ENCODE data around the gene METTL25. TPM values are rescaled to one million over a fixed set of nuclear protein-coding genes. Genes with fewer than 3 reads are reported as not detected.

The METTL25 gene
- total RNA-seq, 1 experiment from 2014 or later, result 11.6 TPM

DNA sequence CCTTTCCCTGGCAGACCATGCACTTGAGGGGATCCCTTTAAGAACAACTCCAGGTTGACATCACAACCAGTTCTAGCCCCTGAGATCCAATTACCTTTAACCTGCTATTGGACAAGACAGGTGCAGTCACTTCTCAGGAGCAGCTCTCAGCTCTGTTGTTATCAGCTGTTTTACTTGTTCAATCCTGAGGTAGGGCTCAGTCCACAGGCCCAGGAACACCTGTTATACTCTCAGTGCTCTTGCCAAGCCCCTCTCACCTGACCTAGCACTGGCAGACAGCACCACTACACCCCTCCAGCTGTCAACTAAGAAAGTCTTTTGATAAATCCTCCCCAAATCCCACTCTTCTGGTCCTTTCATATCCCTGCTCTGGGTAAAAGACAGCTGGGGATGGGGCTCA, 164.4 kb downstream of the METTL25 start:
- H3T11ph ChIP-seq (ENCODE audit: low read length), result no peak overlapping the region
- no peak overlapping the region for H3K56ac ChIP-seq (ENCODE audit: insufficient read length, low read depth, low read length)
- H3K27ac ChIP-seq (ENCODE audit: insufficient read length, low read depth, low read length), result no peak overlapping the region
- H3K14ac ChIP-seq (ENCODE audit: insufficient read depth, low read length), result no peak overlapping the region
- no peak overlapping the region for H2AK5ac ChIP-seq (ENCODE audit: insufficient read length, low read length)
- H4K8ac ChIP-seq (replicated peaks; ENCODE audit: insufficient read length, low read depth, low read length), result no peak overlapping the region
- no peak overlapping the region for H3K18ac ChIP-seq (ENCODE audit: insufficient read length, low read depth, low read length)
- H2AFZ ChIP-seq (ENCODE audit: low read length), result no peak overlapping the region
- no peak overlapping the region for H2BK120ac ChIP-seq (ENCODE audit: low read depth, low read length, poor library complexity, severe bottlenecking)
- no peaks in the 10 kb centered on the region for H3K23me2 ChIP-seq (ENCODE audit: insufficient read length, low read depth, low read length, poor library complexity, severe bottlenecking)
- no peak overlapping the region for H3K4ac ChIP-seq (ENCODE audit: low read depth, low read length)
- H3K79me1 ChIP-seq (ENCODE audit: insufficient read depth, low read depth, low read length, poor library complexity, severe bottlenecking), result no peaks in the 10 kb centered on the region
- H4K20me1 ChIP-seq (ENCODE audit: control insufficient read depth, insufficient read depth, insufficient read length), result no peaks in the 10 kb centered on the region
- H4K5ac ChIP-seq (ENCODE audit: insufficient read length, low read depth, low read length), result no peak overlapping the region
- no peaks in the 10 kb centered on the region; the same call in 1 of the 2 replicates for H3K79me2 ChIP-seq (ENCODE audit: insufficient read depth, low read length)
- H3K9me3 ChIP-seq (ENCODE audit: control insufficient read depth, low read depth, low read length), result no peaks in the 10 kb centered on the region
- no peak overlapping the region for H3K27ac Mint-ChIP-seq
- no peak for DNase-seq
- no peak overlapping the region for H4K91ac ChIP-seq (ENCODE audit: insufficient read length, low read depth, low read length)
- no peak overlapping the region for H3K9ac ChIP-seq (ENCODE audit: extremely low read depth, insufficient read length, low read length)
- H3K9me3 Mint-ChIP-seq, result no peaks in the 10 kb centered on the region; a peak in 1 of 5 replicates
- no peaks in the 10 kb centered on the region for H3K27me3 ChIP-seq (ENCODE audit: insufficient read depth, low read length)
- H2BK5ac ChIP-seq (ENCODE audit: insufficient read length, low read length), result no peak overlapping the region
- H3K36me3 Mint-ChIP-seq (ENCODE audit: insufficient read depth in 1 of 3, low read depth in 3 of 3), result no peaks in the 10 kb centered on the region
- no peak overlapping the region for H3K23ac ChIP-seq (ENCODE audit: insufficient read length, low read depth, low read length)
- H2BK20ac ChIP-seq (ENCODE audit: low read depth, low read length, poor library complexity, severe bottlenecking), result no peak overlapping the region
- TF ChIP-seq, protein P1, sequence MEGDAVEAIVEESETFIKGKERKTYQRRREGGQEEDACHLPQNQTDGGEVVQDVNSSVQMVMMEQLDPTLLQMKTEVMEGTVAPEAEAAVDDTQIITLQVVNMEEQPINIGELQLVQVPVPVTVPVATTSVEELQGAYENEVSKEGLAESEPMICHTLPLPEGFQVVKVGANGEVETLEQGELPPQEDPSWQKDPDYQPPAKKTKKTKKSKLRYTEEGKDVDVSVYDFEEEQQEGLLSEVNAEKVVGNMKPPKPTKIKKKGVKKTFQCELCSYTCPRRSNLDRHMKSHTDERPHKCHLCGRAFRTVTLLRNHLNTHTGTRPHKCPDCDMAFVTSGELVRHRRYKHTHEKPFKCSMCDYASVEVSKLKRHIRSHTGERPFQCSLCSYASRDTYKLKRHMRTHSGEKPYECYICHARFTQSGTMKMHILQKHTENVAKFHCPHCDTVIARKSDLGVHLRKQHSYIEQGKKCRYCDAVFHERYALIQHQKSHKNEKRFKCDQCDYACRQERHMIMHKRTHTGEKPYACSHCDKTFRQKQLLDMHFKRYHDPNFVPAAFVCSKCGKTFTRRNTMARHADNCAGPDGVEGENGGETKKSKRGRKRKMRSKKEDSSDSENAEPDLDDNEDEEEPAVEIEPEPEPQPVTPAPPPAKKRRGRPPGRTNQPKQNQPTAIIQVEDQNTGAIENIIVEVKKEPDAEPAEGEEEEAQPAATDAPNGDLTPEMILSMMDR (conservative IDR thresholded peaks at IDR 0.05), result no peak
- H2BK12ac ChIP-seq (ENCODE audit: insufficient read length, low read depth, low read length), result no peak overlapping the region
- H3K4me1 ChIP-seq (ENCODE audit: insufficient read depth, low read length), result no peaks in the 10 kb centered on the region
- no peaks in the 10 kb centered on the region for H3K4me1 Mint-ChIP-seq
- no peak overlapping the region for H3K4me2 ChIP-seq (ENCODE audit: insufficient read depth, insufficient read length, low read length)
- no peaks in the 10 kb centered on the region for H3K27me3 Mint-ChIP-seq (ENCODE audit: low read depth)
- no peak overlapping the region for H2BK15ac ChIP-seq (ENCODE audit: low read depth, low read length)
- no peak overlapping the region for H3K4me3 Mint-ChIP-seq
